GM21515 (cell line): ENCODE data around the gene RYR2.

Source experiments
- ATAC-seq: cut with Tn5 transposase; IDR thresholded peaks from one replicate; pipeline ENCODE4 v1.9.1; 2021; ENCODE audit not compliant: unreplicated experiment

Gene RYR2

GRCh38 chr1:237619553-237619952 is 577.6 kb downstream of the RYR2 start:
- no peak for ATAC-seq

- no peak for ATAC-seq
Measured at GRCh38 chr1:237634922-237635321, 592.9 kb downstream of the RYR2 start.

- ATAC-seq: no peak
Measured at GRCh38 chr1:237638555-237638954, 596.6 kb downstream of the RYR2 start.

- ATAC-seq: no peak
Measured at GRCh38 chr1:237640011-237640671, 598.2 kb downstream of the RYR2 start.

- ATAC-seq: no peak
Measured at GRCh38 chr1:237640966-237641365, 599.0 kb downstream of the RYR2 start.

GRCh38 chr1:237650809-237651208 is 608.8 kb downstream of the RYR2 start:
- ATAC-seq: no peak

GRCh38 chr1:237655778-237656177 is 613.8 kb downstream of the RYR2 start:
- ATAC-seq: no peak

GRCh38 chr1:237664348-237664747 is 622.4 kb downstream of the RYR2 start:
- no peak for ATAC-seq

GRCh38 chr1:237670302-237670701 is 628.3 kb downstream of the RYR2 start:
- ATAC-seq: no peak

GRCh38 chr1:237671262-237671661 is 629.3 kb downstream of the RYR2 start:
- no peak for ATAC-seq

- no peak for ATAC-seq
Measured at GRCh38 chr1:237671935-237672334, 630.0 kb downstream of the RYR2 start.

GRCh38 chr1:237672748-237673147 is 630.8 kb downstream of the RYR2 start:
- no peak for ATAC-seq

GRCh38 chr1:237673631-237674030 is 631.6 kb downstream of the RYR2 start:
- ATAC-seq: no peak

GRCh38 chr1:237677979-237678378 is 636.0 kb downstream of the RYR2 start:
- ATAC-seq: no peak

- ATAC-seq: no peak
Measured at GRCh38 chr1:237679687-237680086, 637.7 kb downstream of the RYR2 start.

GRCh38 chr1:237681210-237681609 is 639.2 kb downstream of the RYR2 start:
- no peak for ATAC-seq

- no peak for ATAC-seq
Measured at GRCh38 chr1:237684236-237684635, 642.3 kb downstream of the RYR2 start.

- no peak for ATAC-seq
Measured at GRCh38 chr1:237685551-237685950, 643.6 kb downstream of the RYR2 start.

GRCh38 chr1:237687804-237688203 is 645.8 kb downstream of the RYR2 start:
- ATAC-seq: no peak

- no peak for ATAC-seq
Measured at GRCh38 chr1:237690656-237691055, 648.7 kb downstream of the RYR2 start.

- no peak for ATAC-seq
Measured at GRCh38 chr1:237692255-237692654, 650.3 kb downstream of the RYR2 start.

GRCh38 chr1:237695878-237696277 is 653.9 kb downstream of the RYR2 start:
- no peak for ATAC-seq

GRCh38 chr1:237700181-237700580 is 658.2 kb downstream of the RYR2 start:
- ATAC-seq: no peak
